ENCODE results near the gene UBL7.
"Not testable (repeated sequence)": the region's sequence is repeated elsewhere in the genome, so short reads cannot be mapped to it uniquely, and the experiment has no call there.

Gene UBL7

GRCh38 chr15:74461847-74462511 is 1.0 kb upstream of the UBL7 start:
- DNase-seq = no peak

GRCh38 chr15:74460298-74460697 is 662 bp downstream of the UBL7 start:
- no peak for DNase-seq

GRCh38 chr15:74459798-74460197 is 1.2 kb downstream of the UBL7 start:
- not testable (repeated sequence) for DNase-seq

- no peak for DNase-seq
These were observed 2.5 kb downstream of the UBL7 start for GRCh38 chr15:74458473-74458872.

- DNase-seq = not testable (repeated sequence)
These were observed 3.9 kb downstream of the UBL7 start for GRCh38 chr15:74457036-74457435.

GRCh38 chr15:74454764-74455500 is 6.0 kb downstream of the UBL7 start:
- DNase-seq = no peak

- DNase-seq = no peak
These were observed 6.8 kb downstream of the UBL7 start for GRCh38 chr15:74453925-74454763.

- DNase-seq = no peak
These were observed 8.8 kb downstream of the UBL7 start for GRCh38 chr15:74451861-74452835.

- no peak for DNase-seq
These were observed 9.6 kb downstream of the UBL7 start for GRCh38 chr15:74451322-74451721.

GRCh38 chr15:74449643-74450205 is 11.2 kb downstream of the UBL7 start:
- no peak for DNase-seq

- no peak for DNase-seq
These were observed 11.9 kb downstream of the UBL7 start for GRCh38 chr15:74449095-74449494.

- DNase-seq = no peak
These were observed 14.9 kb downstream of the UBL7 start for GRCh38 chr15:74445816-74446763.

GRCh38 chr15:74444106-74445062 is 16.6 kb downstream of the UBL7 start:
- no peak for DNase-seq

GRCh38 chr15:74443100-74443909 is 17.7 kb downstream of the UBL7 start:
- no peak for DNase-seq

- no peak for DNase-seq
These were observed 18.4 kb downstream of the UBL7 start for GRCh38 chr15:74442604-74443003.

GRCh38 chr15:74442063-74442462 is 18.9 kb downstream of the UBL7 start:
- DNase-seq = no peak

- no peak for DNase-seq
These were observed 19.6 kb downstream of the UBL7 start for GRCh38 chr15:74441248-74441941.

- DNase-seq = peak; percentile 27
These were observed 22.1 kb downstream of the UBL7 start for GRCh38 chr15:74438721-74439316.

All from NCI-H1694 treated with DMSO at 0.1 percent for 48 hours (cell line).